ENCODE measurements around the gene XYLT2. TPM values are rescaled to one million over a fixed set of nuclear protein-coding genes. Genes with fewer than 3 reads are reported as not detected.

XYLT2 gene
- total and polyA plus RNA-seq, 3 donors from 2014 or later = 37.6 to 47.4 (median 44.1) TPM

DNA sequence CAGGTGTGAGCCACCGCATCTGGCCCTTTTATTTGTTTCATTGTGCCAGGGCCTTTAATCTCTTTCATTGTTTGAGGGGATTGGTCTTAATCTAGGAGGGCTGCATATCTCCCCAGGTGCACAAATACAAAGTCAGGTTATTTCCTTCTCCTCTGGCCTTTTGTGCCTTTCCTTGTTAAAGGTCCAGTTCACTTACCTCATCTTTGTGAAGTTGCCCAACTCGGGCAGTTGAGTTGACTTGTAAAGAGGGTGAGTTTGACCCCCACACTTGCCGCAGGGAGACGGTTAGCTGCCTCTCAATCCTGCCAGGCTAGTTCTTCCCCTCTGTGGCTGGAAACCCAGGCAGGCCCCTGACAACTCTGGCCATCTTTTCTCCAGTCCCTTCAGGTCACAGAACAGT is 38.3 kb upstream of the XYLT2 start:
- Histone ChIP-seq H3K36me3 (ENCODE audit: low read depth, missing control alignments) (no peaks in the 10 kb centered on the region), H3K27ac (no peak overlapping the region), H3K4me1 (peaks cover 26% of the 10 kb centered on the region), H3K27me3 (no peaks in the 10 kb centered on the region), H3K4me3 (no peak overlapping the region), H3K9me3 (no peaks in the 10 kb centered on the region)
- WGBS, 2 donors = 86 to 96% methylated on average over 2 to 4 of the region's 4 CpGs
- intact Hi-C loops (cut with DNase I; ENCODE audit: low total_unique reads) = no loop called here
- DNase-seq = no peak
- TF ChIP-seq, protein P1, sequence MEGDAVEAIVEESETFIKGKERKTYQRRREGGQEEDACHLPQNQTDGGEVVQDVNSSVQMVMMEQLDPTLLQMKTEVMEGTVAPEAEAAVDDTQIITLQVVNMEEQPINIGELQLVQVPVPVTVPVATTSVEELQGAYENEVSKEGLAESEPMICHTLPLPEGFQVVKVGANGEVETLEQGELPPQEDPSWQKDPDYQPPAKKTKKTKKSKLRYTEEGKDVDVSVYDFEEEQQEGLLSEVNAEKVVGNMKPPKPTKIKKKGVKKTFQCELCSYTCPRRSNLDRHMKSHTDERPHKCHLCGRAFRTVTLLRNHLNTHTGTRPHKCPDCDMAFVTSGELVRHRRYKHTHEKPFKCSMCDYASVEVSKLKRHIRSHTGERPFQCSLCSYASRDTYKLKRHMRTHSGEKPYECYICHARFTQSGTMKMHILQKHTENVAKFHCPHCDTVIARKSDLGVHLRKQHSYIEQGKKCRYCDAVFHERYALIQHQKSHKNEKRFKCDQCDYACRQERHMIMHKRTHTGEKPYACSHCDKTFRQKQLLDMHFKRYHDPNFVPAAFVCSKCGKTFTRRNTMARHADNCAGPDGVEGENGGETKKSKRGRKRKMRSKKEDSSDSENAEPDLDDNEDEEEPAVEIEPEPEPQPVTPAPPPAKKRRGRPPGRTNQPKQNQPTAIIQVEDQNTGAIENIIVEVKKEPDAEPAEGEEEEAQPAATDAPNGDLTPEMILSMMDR (IDR thresholded peaks at IDR 0.05) = no peak
- no peak for TF ChIP-seq POLR2A (IDR thresholded peaks at IDR 0.05)

DNA sequence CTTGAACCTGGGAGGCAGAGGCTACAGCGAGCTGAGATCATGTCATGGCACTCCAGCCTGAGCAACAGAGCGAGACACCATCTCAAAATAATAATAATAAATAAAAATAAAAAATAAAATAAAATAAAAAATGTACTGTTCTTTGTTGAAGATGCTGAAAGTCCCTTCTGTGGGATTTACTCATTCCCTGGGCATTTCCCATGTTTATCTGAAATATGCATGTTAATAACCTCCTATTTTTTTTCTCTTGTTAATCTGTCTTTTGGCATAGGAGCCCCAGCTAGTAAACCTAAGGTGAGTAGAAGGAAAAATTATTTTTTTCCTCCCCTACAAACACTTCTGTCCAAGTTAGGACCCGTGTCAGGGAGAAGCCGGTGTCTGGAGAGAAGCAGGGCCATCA is 37.3 kb upstream of the XYLT2 start:
- no peaks in the 10 kb centered on the region for H3K9me3 ChIP-seq
- H3K4me1 ChIP-seq = peaks cover 26% of the 10 kb centered on the region
- intact Hi-C loops (cut with DNase I; ENCODE audit: low total_unique reads) = no loop called here
- whole genome bisulfite sequencing, 2 donors = 89 to 92% methylated on average over 4 of the region's 4 CpGs
- no peaks in the 10 kb centered on the region for H3K36me3 ChIP-seq (ENCODE audit: low read depth, missing control alignments)
- TF ChIP-seq, protein P1 (IDR thresholded peaks at IDR 0.05) = no peak
- TF ChIP-seq POLR2A (IDR thresholded peaks at IDR 0.05) = no peak
- H3K4me3 ChIP-seq = no peak overlapping the region
- no peaks in the 10 kb centered on the region for H3K27me3 ChIP-seq
- DNase-seq = no peak
- H3K27ac ChIP-seq = no peak overlapping the region

DNA sequence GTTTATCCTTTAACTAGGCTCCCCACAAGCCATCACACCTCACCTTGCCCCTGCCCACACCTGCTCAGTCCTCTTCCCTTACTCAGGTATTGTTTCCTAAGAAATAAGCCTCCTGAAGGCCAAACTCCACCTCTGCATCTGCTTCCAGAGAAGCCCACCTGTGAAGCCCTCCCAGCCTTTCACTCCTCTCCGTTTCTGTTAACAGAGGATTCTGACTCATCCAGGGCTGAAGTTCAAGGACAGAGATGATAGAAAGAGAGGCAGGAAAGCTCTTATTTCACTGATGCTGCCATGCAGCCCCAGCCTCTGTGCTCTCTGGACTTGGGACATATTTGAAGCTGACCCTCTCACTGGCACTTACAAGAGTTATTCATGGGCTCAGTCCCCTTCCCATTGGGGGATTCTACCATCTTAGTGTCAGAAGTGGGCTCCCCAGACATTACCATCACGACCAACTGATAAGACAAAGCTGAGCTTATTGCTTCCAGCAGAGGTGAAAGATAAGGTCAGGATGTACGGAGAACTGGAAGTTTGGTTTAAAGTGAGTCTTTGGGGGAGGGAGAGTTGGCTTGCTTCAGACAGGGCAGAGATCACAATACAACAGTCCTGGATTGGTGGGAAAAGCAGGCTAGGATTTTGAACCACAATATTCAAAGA is 35.3 kb upstream of the XYLT2 start:
- TF ChIP-seq, protein P1 (IDR thresholded peaks at IDR 0.05) = no peak
- TF ChIP-seq POLR2A (IDR thresholded peaks at IDR 0.05) = no peak
- no peak for DNase-seq
- no peaks in the 10 kb centered on the region for H3K36me3 ChIP-seq (ENCODE audit: low read depth, missing control alignments)

DNA sequence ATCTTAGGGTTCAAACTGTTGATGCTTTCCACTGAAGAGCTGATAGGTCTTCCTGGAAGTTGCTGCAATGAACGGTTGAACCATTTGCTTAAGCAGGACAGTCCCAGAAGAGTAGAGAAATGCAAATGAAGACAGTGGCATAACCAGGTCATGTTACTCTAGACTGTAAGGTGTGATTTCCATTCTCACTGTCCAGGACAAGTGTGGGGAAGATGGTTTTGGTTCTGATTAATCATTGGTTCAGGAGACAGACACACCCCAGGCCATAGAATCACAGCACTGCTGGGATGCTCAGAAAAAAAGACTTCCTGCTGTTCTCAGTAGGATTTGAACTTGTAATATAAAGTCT is 34.8 kb upstream of the XYLT2 start:
- Histone ChIP-seq H3K4me1 (peaks cover 7% of the 10 kb centered on the region), H3K4me3 (no peak overlapping the region), H3K27me3 (no peaks in the 10 kb centered on the region), H3K9me3 (no peaks in the 10 kb centered on the region), H3K36me3 (ENCODE audit: low read depth, missing control alignments) (no peaks in the 10 kb centered on the region), H3K27ac (no peak overlapping the region)
- 29 to 63% methylated on average over 1 of the region's 1 CpG for WGBS, 2 donors
- no peak for TF ChIP-seq POLR2A (IDR thresholded peaks at IDR 0.05)
- TF ChIP-seq, protein P1 (IDR thresholded peaks at IDR 0.05) = no peak
- DNase-seq = no peak
- intact Hi-C loops (cut with DNase I; ENCODE audit: low total_unique reads) = no loop called here

More for the DNA sequence above, 35.3 kb upstream of the XYLT2 start:
- Histone ChIP-seq H3K4me3 (no peak overlapping the region), H3K4me1 (peaks cover 9% of the 10 kb centered on the region), H3K27me3 (no peaks in the 10 kb centered on the region), H3K27ac (no peak overlapping the region), H3K9me3 (no peaks in the 10 kb centered on the region)
- 29 to 33% methylated on average over 3 of the region's 3 CpGs for WGBS, 2 donors
- intact Hi-C loops (cut with DNase I; ENCODE audit: low total_unique reads) = no loop called here

DNA sequence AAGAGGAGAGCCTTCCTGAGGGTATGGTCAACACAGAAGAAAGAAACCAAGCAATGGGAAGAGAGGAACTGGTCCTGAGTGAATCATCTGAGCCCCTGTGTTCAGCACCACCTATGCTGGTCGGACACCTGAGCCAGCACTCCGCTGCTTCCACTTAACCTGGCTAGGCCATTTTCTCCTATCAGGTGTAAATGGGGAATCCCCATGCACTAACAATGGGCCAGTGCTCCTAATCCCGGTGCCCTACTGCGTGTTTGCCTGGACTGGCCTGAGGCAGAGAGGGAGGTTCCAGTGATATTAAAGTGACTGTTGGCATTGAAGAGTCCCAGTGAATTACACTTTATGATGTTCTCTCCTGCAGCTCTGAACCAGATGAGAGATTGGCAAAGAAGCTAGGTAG is 34.4 kb upstream of the XYLT2 start:
- Histone ChIP-seq H3K4me3 (no peak overlapping the region), H3K27me3 (no peaks in the 10 kb centered on the region), H3K9me3 (no peaks in the 10 kb centered on the region), H3K36me3 (ENCODE audit: low read depth, missing control alignments) (no peaks in the 10 kb centered on the region), H3K27ac (no peak overlapping the region), H3K4me1 (peaks cover 7% of the 10 kb centered on the region)
- intact Hi-C loops (cut with DNase I; ENCODE audit: low total_unique reads) = no loop called here
- WGBS, 2 donors = 85 to 86% methylated on average over 4 of the region's 4 CpGs
- no peak for DNase-seq
- no peak for TF ChIP-seq POLR2A (IDR thresholded peaks at IDR 0.05)
- TF ChIP-seq, protein P1 (IDR thresholded peaks at IDR 0.05) = no peak

Data from testis (tissue), 3 donors.